ENCODE results near the gene LRRC36.

Gene LRRC36

GRCh38 chr16:67417333-67418061 lies 90.9 kb downstream of the LRRC36 start:
- TF ChIP-seq CTCF (IDR thresholded peaks at IDR 0.05): no peak
- intact Hi-C loops (cut with DNase I; ENCODE audit: low total_unique reads): no loop called here
- H3K4me3 ChIP-seq: no peak overlapping the region
- H3K27ac ChIP-seq: no peak overlapping the region
- no peaks in the 10 kb centered on the region for H3K27me3 ChIP-seq
- no peak for DNase-seq
- no peaks in the 10 kb centered on the region for H3K9me3 ChIP-seq
- no peaks in the 10 kb centered on the region for H3K36me3 ChIP-seq
- peaks cover 0 to 19% (median 12%) of the 10 kb centered on the region in 4 donors for H3K4me1 ChIP-seq

- H3K4me1 ChIP-seq: peaks cover 0 to 19% (median 12%) of the 10 kb centered on the region in 4 donors
- H3K4me3 ChIP-seq: no peak overlapping the region
- peaks cover 0 to 7% of the 10 kb centered on the region in 2 donors for H3K27me3 ChIP-seq
- H3K36me3 ChIP-seq: no peaks in the 10 kb centered on the region
- no peaks in the 10 kb centered on the region for H3K9me3 ChIP-seq
- DNase-seq: no peak
- no peak for TF ChIP-seq CTCF (IDR thresholded peaks at IDR 0.05)
- intact Hi-C loops (cut with DNase I; ENCODE audit: low total_unique reads): no loop called here
- H3K27ac ChIP-seq: no peak overlapping the region
Observed at GRCh38 chr16:67419502-67419901, 92.9 kb downstream of the LRRC36 start.

- Histone ChIP-seq H3K4me1 (peaks cover 0 to 15% (median 12%) of the 10 kb centered on the region in 4 donors), H3K4me3 (no peak overlapping the region), H3K36me3 (no peaks in the 10 kb centered on the region), H3K27me3 (peaks cover 0 to 11% of the 10 kb centered on the region in 2 donors), H3K9me3 (no peaks in the 10 kb centered on the region), H3K27ac (no peak overlapping the region)
- intact Hi-C loops (cut with DNase I; ENCODE audit: low total_unique reads): no loop called here
- no peak for DNase-seq
- TF ChIP-seq CTCF (IDR thresholded peaks at IDR 0.05): no peak
Observed at GRCh38 chr16:67419931-67420330, 93.3 kb downstream of the LRRC36 start.

GRCh38 chr16:67421030-67421429 lies 94.4 kb downstream of the LRRC36 start:
- Histone ChIP-seq H3K4me1 (peaks cover 0 to 6% (median 3%) of the 10 kb centered on the region in 4 donors), H3K4me3 (no peak overlapping the region), H3K9me3 (no peaks in the 10 kb centered on the region), H3K36me3 (no peaks in the 10 kb centered on the region), H3K27ac (no peak overlapping the region), H3K27me3 (peaks cover 0 to 21% of the 10 kb centered on the region in 2 donors)
- no peak for TF ChIP-seq CTCF (IDR thresholded peaks at IDR 0.05)
- no peak for DNase-seq
- intact Hi-C loops (cut with DNase I; ENCODE audit: low total_unique reads): no loop called here

- Histone ChIP-seq H3K27me3 (peaks cover 0 to 34% of the 10 kb centered on the region in 2 donors), H3K27ac (no peak overlapping the region), H3K4me3 (no peak overlapping the region), H3K9me3 (no peaks in the 10 kb centered on the region), H3K4me1 (peaks cover 0 to 4% (median 0%) of the 10 kb centered on the region in 4 donors), H3K36me3 (no peaks in the 10 kb centered on the region)
- TF ChIP-seq CTCF (IDR thresholded peaks at IDR 0.05): no peak
- intact Hi-C loops (cut with DNase I; ENCODE audit: low total_unique reads): no loop called here
- no peak for DNase-seq
Observed at GRCh38 chr16:67423015-67423414, 96.4 kb downstream of the LRRC36 start.
